BE2C (cell line): ENCODE data around the gene KCNJ12.
"Not testable (repeated sequence)": the region's sequence is repeated elsewhere in the genome, so short reads cannot be mapped to it uniquely, and the experiment has no call there.

ENCODE experiments used
- DNase-seq: peaks from one replicate; pipeline ENCODE4 v3.0.0-alpha.2; 2020
- H3K27me3 ChIP-seq: fragments of 250-450 bp; sonication (Bioruptor Pico); 2 replicates; pipeline ENCODE4 v1.5.1; 2020; ENCODE audit warnings: mild to moderate bottlenecking
- H3K36me3 ChIP-seq: fragments of 250-450 bp; sonication (Bioruptor Pico); 2 replicates; pipeline ENCODE4 v1.5.1; 2020; ENCODE audit warnings: mild to moderate bottlenecking
- H3K4me1 ChIP-seq: fragments of 250-450 bp; sonication (Bioruptor Pico); 2 replicates; pipeline ENCODE4 v1.5.1; 2020
- H3K4me3 ChIP-seq: 2 replicates; pipeline ENCODE4 v1.5.1; 2011; ENCODE audit warnings: low read depth, low read length
- H3K9me3 ChIP-seq: fragments of 250-450 bp; sonication (Bioruptor Pico); 2 replicates; pipeline ENCODE4 v1.5.1; 2020
- CTCF ChIP-seq: IDR thresholded peaks from 2 replicates; pipeline ENCODE4 v1.5.1; 2012; ENCODE audit warnings: mild to moderate bottlenecking, low read depth, low read length

Gene KCNJ12

GRCh38 chr17:21417921-21418320 is 41.8 kb downstream of the KCNJ12 start:
- Histone ChIP-seq H3K4me1 (no peaks in the 10 kb centered on the region), H3K9me3 (no peaks in the 10 kb centered on the region), H3K4me3 (no peak overlapping the region), H3K36me3 (no peaks in the 10 kb centered on the region), H3K27me3 (no peaks in the 10 kb centered on the region)
- no peak for DNase-seq
- TF ChIP-seq CTCF = no peak

- no peak for TF ChIP-seq CTCF
- Histone ChIP-seq H3K4me3 (no peak overlapping the region), H3K9me3 (no peaks in the 10 kb centered on the region), H3K27me3 (no peaks in the 10 kb centered on the region), H3K36me3 (no peaks in the 10 kb centered on the region), H3K4me1 (no peaks in the 10 kb centered on the region)
- DNase-seq = no peak
These were observed 42.5 kb downstream of the KCNJ12 start for GRCh38 chr17:21418446-21419298.

- no peak for DNase-seq
- no peaks in the 10 kb centered on the region for H3K4me1 ChIP-seq
- H3K9me3 ChIP-seq = no peaks in the 10 kb centered on the region
- no peaks in the 10 kb centered on the region for H3K27me3 ChIP-seq
- H3K36me3 ChIP-seq = no peaks in the 10 kb centered on the region
- H3K4me3 ChIP-seq = no peak overlapping the region
- no peak for TF ChIP-seq CTCF
These were observed 43.4 kb downstream of the KCNJ12 start for GRCh38 chr17:21419299-21420239.

- not testable (repeated sequence) for H3K36me3 ChIP-seq, H3K27me3 ChIP-seq, DNase-seq, H3K4me3 ChIP-seq, H3K9me3 ChIP-seq, H3K4me1 ChIP-seq
These were observed 44.4 kb downstream of the KCNJ12 start for GRCh38 chr17:21420503-21421090.

- not testable (repeated sequence) for H3K4me1 ChIP-seq
These were observed 45.5 kb downstream of the KCNJ12 start for GRCh38 chr17:21421421-21422310.

GRCh38 chr17:21422311-21423189 is 46.4 kb downstream of the KCNJ12 start:
- H3K36me3 ChIP-seq, H3K9me3 ChIP-seq, DNase-seq, H3K4me3 ChIP-seq, H3K4me1 ChIP-seq, H3K27me3 ChIP-seq: not testable (repeated sequence)

More at GRCh38 chr17:21421421-21422310, 45.5 kb downstream of the KCNJ12 start:
- H3K27me3 ChIP-seq, H3K9me3 ChIP-seq, DNase-seq, H3K36me3 ChIP-seq, H3K4me3 ChIP-seq: not testable (repeated sequence)

- H3K36me3 ChIP-seq, H3K9me3 ChIP-seq, DNase-seq, H3K4me3 ChIP-seq, H3K4me1 ChIP-seq, H3K27me3 ChIP-seq: not testable (repeated sequence)
These were observed 47.0 kb downstream of the KCNJ12 start for GRCh38 chr17:21423190-21423493.

GRCh38 chr17:21424697-21425096 is 48.5 kb downstream of the KCNJ12 start:
- H3K4me3 ChIP-seq, H3K4me1 ChIP-seq, H3K9me3 ChIP-seq, DNase-seq, H3K27me3 ChIP-seq, H3K36me3 ChIP-seq: not testable (repeated sequence)
